Natural killer cell (primary cell): Measurements from ENCODE around the gene IL17F. TPM values are rescaled to one million over a fixed set of nuclear protein-coding genes. Genes with fewer than 3 reads are reported as not detected.

Experiments used
- ATAC-seq, 3 donors: fragments of 150-1000 bp in 2 of 3; fragments of 200-7000 bp in 1 of 3; cut with Tn5 transposase; 1 replicate in 1 of 3; 2 replicates in 2 of 3; pipeline ENCODE4 v1.10.0; 2021; ENCODE audit warnings: mild to moderate bottlenecking in 2 of 3, moderate library complexity in 2 of 3
- DNase-seq, 2 donors: peaks; one replicate each; pipeline versions ENCODE4 v3.0.0 to v3.0.0-alpha.2; 2013 to 2021; ENCODE audit warnings: mixed read lengths in 1 of 2
- H3K27ac ChIP-seq: one replicate; pipeline ENCODE4 v1.5.1; 2013; ENCODE audit warnings: mild to moderate bottlenecking, low read length
- H3K27me3 ChIP-seq: one replicate; pipeline ENCODE4 v1.6.1; 2013; ENCODE audit warnings: low read length; ENCODE audit not compliant: control insufficient read depth, insufficient read depth
- H3K36me3 ChIP-seq: one replicate; pipeline ENCODE4 v1.6.1; 2013; ENCODE audit warnings: low read length; ENCODE audit not compliant: control insufficient read depth, insufficient read depth
- H3K4me1 ChIP-seq: one replicate; pipeline ENCODE4 v1.6.1; 2013; ENCODE audit warnings: low read length; ENCODE audit not compliant: control insufficient read depth, insufficient read depth
- H3K4me3 ChIP-seq: one replicate; pipeline ENCODE4 v1.5.1; 2013; ENCODE audit warnings: low read length
- H3K9me3 ChIP-seq: one replicate; pipeline ENCODE4 v1.6.1; 2013; ENCODE audit warnings: low read length; ENCODE audit not compliant: control insufficient read depth, insufficient read depth
- H3K27ac Mint-ChIP-seq, 2 donors: one replicate each; pipeline ENCODE4 v1.8.0; 2022; ENCODE audit warnings: mild to moderate bottlenecking in 2 of 2, mixed read lengths in 2 of 2, moderate library complexity in 1 of 2
- H3K27me3 Mint-ChIP-seq, 2 donors: one replicate each; pipeline ENCODE4 v1.8.0; 2022; ENCODE audit warnings: low read depth in 2 of 2, mixed read lengths in 2 of 2
- H3K36me3 Mint-ChIP-seq: one replicate; pipeline ENCODE4 v1.8.0; 2022; ENCODE audit warnings: mixed read lengths
- H3K4me1 Mint-ChIP-seq, 2 donors: one replicate each; pipeline ENCODE4 v1.8.0; 2022; ENCODE audit warnings: mixed read lengths in 2 of 2
- H3K4me3 Mint-ChIP-seq: one replicate; pipeline ENCODE4 v1.8.0; 2022; ENCODE audit warnings: mild to moderate bottlenecking, moderate library complexity, mixed read lengths
- H3K9me3 Mint-ChIP-seq, 2 donors: one replicate each; pipeline ENCODE4 v1.8.0; 2022; ENCODE audit warnings: mixed read lengths in 2 of 2
- WGBS: methylation state at CpG from one replicate; pipeline ENCODE4 v1.1.7; 2013; ENCODE audit warnings: missing lambda C conversion rate; ENCODE audit not compliant: insufficient coverage; 5-methylcytosine and 5-hydroxymethylcytosine counted together
- intact Hi-C: fragments of 100-400 bp; cut with micrococcal nuclease; formaldehyde crosslinking; loops from one replicate; pipeline ENCODE4 v1.14.2; 2022
- total RNA-seq, 4 donors: library from RNA; stranded (reverse); fragments of 120-200 nt in 1 of 4; gene quantifications; one replicate each; pipeline versions ENCODE4 v1.2.3 to v1.2.4, GENCODE V29; 2013 to 2022
- TF ChIP-seq, protein P1 (sequence below): fragments of 200-600 bp; IDR thresholded peaks from one replicate; pipeline ENCODE4 v1.8.0; 2022; ENCODE audit warnings: antibody characterized with exemption

IL17F gene
- total RNA-seq, 3 donors from 2014 or later (not counting 1 experiment from before 2014, with no cell fraction given) = not detected

DNA sequence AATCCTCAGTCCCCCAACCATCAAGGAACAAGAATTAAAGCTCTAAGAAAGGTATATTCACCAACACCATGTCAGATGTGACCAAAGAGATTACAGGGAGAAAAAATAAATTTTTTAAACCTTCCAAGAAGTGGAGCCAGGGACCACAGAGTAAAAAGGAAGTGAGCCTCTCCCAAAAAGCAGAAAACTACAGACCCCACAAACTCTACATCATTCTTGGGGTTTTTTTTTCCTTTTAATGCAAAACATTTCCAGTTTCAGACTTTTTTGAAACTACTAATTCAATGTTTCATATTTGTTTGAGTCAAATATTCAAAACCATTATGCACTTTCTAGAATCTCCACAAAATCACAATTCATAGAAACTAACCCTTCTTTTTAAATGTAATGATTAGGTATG, 6.8 kb upstream of the IL17F start:
- Histone ChIP-seq H3K27ac (no peak overlapping the region), H3K4me1 (no peaks in the 10 kb centered on the region), H3K36me3 (no peaks in the 10 kb centered on the region), H3K9me3 (no peaks in the 10 kb centered on the region), H3K27me3 (peaks cover 21% of the 10 kb centered on the region), H3K4me3 (no peak overlapping the region)
- intact Hi-C loops = no loop called here
- H3K27me3 Mint-ChIP-seq = peaks cover 46 to 84% of the 10 kb centered on the region in 2 donors
- H3K36me3 Mint-ChIP-seq = no peaks in the 10 kb centered on the region
- DNase-seq = no peak
- no peaks in the 10 kb centered on the region for H3K9me3 Mint-ChIP-seq
- no peak overlapping the region for H3K27ac Mint-ChIP-seq
- H3K4me3 Mint-ChIP-seq = no peak overlapping the region
- H3K4me1 Mint-ChIP-seq = peaks cover 0 to 4% of the 10 kb centered on the region in 2 donors
- TF ChIP-seq, protein P1, sequence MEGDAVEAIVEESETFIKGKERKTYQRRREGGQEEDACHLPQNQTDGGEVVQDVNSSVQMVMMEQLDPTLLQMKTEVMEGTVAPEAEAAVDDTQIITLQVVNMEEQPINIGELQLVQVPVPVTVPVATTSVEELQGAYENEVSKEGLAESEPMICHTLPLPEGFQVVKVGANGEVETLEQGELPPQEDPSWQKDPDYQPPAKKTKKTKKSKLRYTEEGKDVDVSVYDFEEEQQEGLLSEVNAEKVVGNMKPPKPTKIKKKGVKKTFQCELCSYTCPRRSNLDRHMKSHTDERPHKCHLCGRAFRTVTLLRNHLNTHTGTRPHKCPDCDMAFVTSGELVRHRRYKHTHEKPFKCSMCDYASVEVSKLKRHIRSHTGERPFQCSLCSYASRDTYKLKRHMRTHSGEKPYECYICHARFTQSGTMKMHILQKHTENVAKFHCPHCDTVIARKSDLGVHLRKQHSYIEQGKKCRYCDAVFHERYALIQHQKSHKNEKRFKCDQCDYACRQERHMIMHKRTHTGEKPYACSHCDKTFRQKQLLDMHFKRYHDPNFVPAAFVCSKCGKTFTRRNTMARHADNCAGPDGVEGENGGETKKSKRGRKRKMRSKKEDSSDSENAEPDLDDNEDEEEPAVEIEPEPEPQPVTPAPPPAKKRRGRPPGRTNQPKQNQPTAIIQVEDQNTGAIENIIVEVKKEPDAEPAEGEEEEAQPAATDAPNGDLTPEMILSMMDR = no peak
- no peak for ATAC-seq

DNA sequence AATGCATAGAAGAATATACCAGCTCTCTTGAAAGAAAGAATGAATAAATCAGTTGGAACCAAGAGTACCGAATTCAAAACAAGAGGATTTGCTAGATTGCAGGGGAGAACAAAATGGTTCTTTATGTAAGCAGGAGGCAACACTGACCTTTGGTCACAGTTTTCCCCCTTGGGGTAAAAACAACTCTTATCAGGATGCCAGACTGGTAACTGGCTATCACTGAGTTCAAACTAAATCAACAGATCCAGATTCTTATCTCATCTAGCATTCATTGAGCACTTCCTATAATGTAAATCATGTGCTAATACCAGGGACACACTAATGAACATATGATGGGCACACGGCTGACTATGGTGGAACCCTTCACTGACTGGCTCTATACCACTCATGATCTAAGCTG, 4.8 kb upstream of the IL17F start:
- DNase-seq (no peak), ATAC-seq (no peak)
- H3K27me3 ChIP-seq = peaks cover 16% of the 10 kb centered on the region
- Mint-ChIP-seq H3K9me3 (no peaks in the 10 kb centered on the region), H3K36me3 (no peaks in the 10 kb centered on the region), H3K27me3 (peaks cover 41 to 85% of the 10 kb centered on the region in 2 donors), H3K4me1 (no peaks in the 10 kb centered on the region), H3K27ac (no peak overlapping the region), H3K4me3 (no peak overlapping the region)
- no peak overlapping the region for H3K4me3 ChIP-seq
- intact Hi-C loops = no loop called here
- no peaks in the 10 kb centered on the region for H3K4me1 ChIP-seq
- no peaks in the 10 kb centered on the region for H3K9me3 ChIP-seq
- TF ChIP-seq, protein P1 = no peak
- H3K36me3 ChIP-seq = no peaks in the 10 kb centered on the region
- WGBS = 61% methylated on average over 2 of the region's 2 CpGs
- no peak overlapping the region for H3K27ac ChIP-seq

DNA sequence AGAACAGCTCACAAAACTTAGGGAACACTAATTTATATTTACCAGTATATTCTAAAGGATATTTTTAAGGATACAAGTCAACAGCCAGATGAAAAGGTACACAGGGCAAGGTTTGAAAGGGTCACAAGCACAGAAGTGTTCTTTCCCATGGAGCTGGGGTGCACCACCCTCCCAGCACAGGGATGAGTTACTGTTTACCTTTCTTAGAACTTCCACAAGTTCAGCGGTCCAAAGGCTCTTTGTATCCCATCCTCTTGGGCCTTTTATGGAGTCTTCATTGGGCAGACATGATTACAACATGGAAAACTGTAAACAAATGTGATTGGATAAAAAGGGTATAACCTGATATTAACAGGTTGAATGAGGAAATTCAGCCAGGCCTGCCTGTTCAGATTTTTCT, 1.1 kb upstream of the IL17F start:
- TF ChIP-seq, protein P1 = no peak
- Mint-ChIP-seq H3K27ac (no peak overlapping the region), H3K4me3 (no peak overlapping the region), H3K27me3 (peaks cover 30 to 70% of the 10 kb centered on the region in 2 donors), H3K4me1 (no peaks in the 10 kb centered on the region), H3K36me3 (no peaks in the 10 kb centered on the region), H3K9me3 (no peaks in the 10 kb centered on the region)
- WGBS = 100% methylated on average over 1 of the region's 1 CpG
- H3K4me1 ChIP-seq = no peaks in the 10 kb centered on the region
- peaks cover 13% of the 10 kb centered on the region for H3K27me3 ChIP-seq
- no peak overlapping the region for H3K27ac ChIP-seq
- no peak for ATAC-seq
- no peaks in the 10 kb centered on the region for H3K36me3 ChIP-seq
- intact Hi-C loops = no loop called here
- no peak for DNase-seq
- H3K9me3 ChIP-seq = no peaks in the 10 kb centered on the region
- no peak overlapping the region for H3K4me3 ChIP-seq

DNA sequence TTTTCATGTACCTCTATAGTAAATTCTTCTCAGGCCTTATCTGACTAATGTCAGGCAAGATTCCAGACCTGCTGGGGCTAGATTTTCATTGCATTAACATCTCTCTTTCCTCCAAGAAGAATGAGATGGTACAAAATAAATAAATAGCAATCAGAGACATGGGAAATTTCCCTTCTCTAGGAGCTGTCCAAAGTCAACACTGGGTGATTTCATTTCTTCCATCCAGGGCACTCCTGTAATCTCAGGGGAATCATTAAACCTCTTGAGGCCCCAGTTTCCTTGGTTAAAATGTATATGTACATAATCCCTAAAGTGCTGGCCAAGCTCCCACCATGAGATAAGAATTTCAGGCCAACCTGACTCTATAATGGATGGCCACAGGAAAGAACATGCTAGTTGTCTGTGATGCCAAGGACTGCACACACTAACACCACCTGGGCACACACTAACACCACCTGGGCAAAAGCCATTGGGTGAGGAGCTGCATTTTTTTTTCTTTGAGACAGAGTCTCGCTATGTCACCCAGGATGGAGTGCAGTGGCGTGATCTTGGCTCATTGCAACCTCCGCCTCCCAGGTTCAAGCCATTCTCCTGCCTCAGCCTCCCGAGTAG, 912 bp downstream of the IL17F start:
- Mint-ChIP-seq H3K27ac (no peak overlapping the region), H3K27me3 (peaks cover 30 to 67% of the 10 kb centered on the region in 2 donors), H3K9me3 (no peaks in the 10 kb centered on the region), H3K4me3 (no peak overlapping the region), H3K36me3 (no peaks in the 10 kb centered on the region), H3K4me1 (no peaks in the 10 kb centered on the region)
- DNase-seq (no peak), ATAC-seq (no peak)
- intact Hi-C loops = no loop called here
- TF ChIP-seq, protein P1 = no peak
- H3K27ac ChIP-seq = no peak overlapping the region
- 87% methylated on average over 4 of the region's 4 CpGs for WGBS
- no peak overlapping the region for H3K4me3 ChIP-seq
- peaks cover 16% of the 10 kb centered on the region for H3K27me3 ChIP-seq
- H3K4me1 ChIP-seq = no peaks in the 10 kb centered on the region
- no peaks in the 10 kb centered on the region for H3K36me3 ChIP-seq
- H3K9me3 ChIP-seq = no peaks in the 10 kb centered on the region
